Measurements from ENCODE around the gene ZNF641. TPM values are rescaled to one million over a fixed set of nuclear protein-coding genes. Genes with fewer than 3 reads are reported as not detected.

ZNF641 gene
- 4.8 and 5.8 TPM in 2 replicates for total RNA-seq

GRCh38 chr12:48350249-48351021, at the start of gene ZNF641:
TSS of gene ZNF641 (minus strand) at chr12:48350919. CDS start at chr12:48348090, 2,829 bp downstream.

Other genes starting within 250 kb of the ZNF641 start
- 7.1 and 8.8 TPM in 2 replicates for gene SENP1, start 244.8 kb downstream of the ZNF641 start, total RNA-seq
- 98.7 and 110 TPM in 2 replicates for gene PFKM, start 231.6 kb downstream of the ZNF641 start, total RNA-seq
- gene ASB8, start 193.4 kb downstream of the ZNF641 start, total RNA-seq: 14.2 and 18.7 TPM in 2 replicates
- gene CCDC184, start 167.3 kb downstream of the ZNF641 start, total RNA-seq: 0.32 and 0.34 TPM in 2 replicates
- gene OR10AD1, start 147.6 kb downstream of the ZNF641 start, total RNA-seq: not detected in 2 replicates
- not detected in 2 replicates for gene ANP32D, start 121.6 kb upstream of the ZNF641 start, total RNA-seq
- not detected in 2 replicates for gene C12orf54, start 131.6 kb upstream of the ZNF641 start, total RNA-seq
- not detected in 2 replicates for gene OR8S1, start 174.7 kb upstream of the ZNF641 start, total RNA-seq
- not detected in 2 replicates for gene LALBA, start 219.1 kb upstream of the ZNF641 start, total RNA-seq

All from bronchial smooth muscle cell (primary cell).